Activated CD4-positive, alpha-beta memory T cell treated with anti-CD3 and anti-CD28 coated beads for 36 hours (primary cell): ENCODE measurements around the gene DGKG. TPM values are rescaled to one million over a fixed set of nuclear protein-coding genes. Genes with fewer than 3 reads are reported as not detected.

Source experiments
- CTCF ChIA-PET: fragments of 350-600 bp; sonication (Branson Sonifier 250); formaldehyde crosslinking; loops from one replicate; lab custom pipeline; 2021; ENCODE audit warnings: antibody characterized with exemption, inconsistent platforms; lab: Charles Lee
- POLR2A ChIA-PET: fragments of 350-600 bp; sonication (Branson Sonifier 250); formaldehyde crosslinking; loops from one replicate; lab custom pipeline; 2021; ENCODE audit warnings: antibody characterized with exemption; lab: Charles Lee
- DNase-seq: peaks from one replicate; pipeline ENCODE4 v3.0.0-alpha.2; 2020
- H3K27ac Mint-ChIP-seq: one replicate; pipeline ENCODE4 v1.8.0; 2021; ENCODE audit warnings: mixed read lengths
- H3K27me3 Mint-ChIP-seq: one replicate; pipeline ENCODE4 v1.8.0; 2021; ENCODE audit warnings: mixed read lengths
- H3K36me3 Mint-ChIP-seq: one replicate; pipeline ENCODE4 v1.8.0; 2021; ENCODE audit warnings: mixed read lengths
- H3K4me1 Mint-ChIP-seq: one replicate; pipeline ENCODE4 v1.8.0; 2021; ENCODE audit warnings: low read depth, mixed read lengths
- H3K4me3 Mint-ChIP-seq: one replicate; pipeline ENCODE4 v1.8.0; 2021; ENCODE audit warnings: mild to moderate bottlenecking, mixed read lengths
- H3K9me3 Mint-ChIP-seq: one replicate; pipeline ENCODE4 v1.8.0; 2021; ENCODE audit warnings: mixed read lengths
- intact Hi-C: fragments of 100-400 bp; cut with micrococcal nuclease; formaldehyde crosslinking; loops from one replicate; pipeline ENCODE4 v1.15.1; 2023
- total RNA-seq, 2 experiments: library from RNA; stranded (reverse); gene quantifications; one replicate each; pipeline ENCODE4 v1.2.3, GENCODE V29; 2021

DGKG gene
- total RNA-seq, 2 experiments from 2014 or later: 0.12 to 0.39 TPM

GRCh38 chr3:186187401-186188275, 174.4 kb downstream of the DGKG start:
- ChIA-PET CTCF (no interaction called here), POLR2A (no interaction called here)
- no peak for DNase-seq
- no peak overlapping the region for H3K4me3 Mint-ChIP-seq
- intact Hi-C loops: no loop called here
- H3K27ac Mint-ChIP-seq: no peak overlapping the region
- no peaks in the 10 kb centered on the region for H3K36me3 Mint-ChIP-seq
- H3K4me1 Mint-ChIP-seq: peaks cover 12% of the 10 kb centered on the region
- no peaks in the 10 kb centered on the region for H3K9me3 Mint-ChIP-seq
- H3K27me3 Mint-ChIP-seq: peaks cover 5% of the 10 kb centered on the region

DNA sequence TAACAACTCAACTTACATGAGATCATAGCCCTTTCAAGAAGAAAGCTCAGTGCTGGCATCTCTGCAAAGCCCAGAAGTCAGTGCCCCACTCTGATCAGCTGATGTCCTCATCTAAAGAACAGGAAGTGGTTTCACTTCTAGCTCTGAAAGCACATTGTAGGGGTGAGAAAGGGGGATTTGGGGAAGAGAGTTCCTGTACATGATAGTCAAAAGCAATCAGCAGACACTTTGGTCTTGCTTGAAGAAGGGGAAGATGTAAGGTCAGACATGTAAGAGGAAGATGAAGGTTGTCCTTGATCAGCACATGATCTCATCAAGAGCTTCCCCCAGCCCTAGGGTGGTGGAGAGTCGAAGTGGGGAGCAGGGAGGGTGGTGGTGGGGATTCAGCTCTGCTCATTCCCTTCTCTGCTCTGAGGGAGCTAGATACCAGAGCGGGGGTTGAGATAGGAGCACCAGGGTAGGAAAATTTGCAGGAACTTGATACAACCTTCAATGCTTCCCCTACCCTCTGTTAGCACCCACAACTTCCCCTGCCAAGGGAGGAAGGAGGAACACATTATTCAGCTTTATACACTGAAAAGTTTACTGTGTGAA, 176.7 kb downstream of the DGKG start:
- no peak overlapping the region for H3K4me3 Mint-ChIP-seq
- H3K4me1 Mint-ChIP-seq: peaks cover 12% of the 10 kb centered on the region
- peak; percentile 36 for DNase-seq
- H3K27ac Mint-ChIP-seq: no peak overlapping the region
- H3K9me3 Mint-ChIP-seq: no peaks in the 10 kb centered on the region
- intact Hi-C loops: no loop called here
- H3K27me3 Mint-ChIP-seq: peaks cover 2% of the 10 kb centered on the region
- POLR2A ChIA-PET: no interaction called here
- H3K36me3 Mint-ChIP-seq: no peaks in the 10 kb centered on the region
- CTCF ChIA-PET: interaction anchor here (0.5 kb wide), 1 partner anchor 243 kb away, joined by 3 read pairs; no protein-coding TSS in a partner anchor

GRCh38 chr3:186184021-186184420, 178.0 kb downstream of the DGKG start:
- no peak overlapping the region for H3K27ac Mint-ChIP-seq
- H3K4me1 Mint-ChIP-seq: peaks cover 12% of the 10 kb centered on the region
- no peaks in the 10 kb centered on the region for H3K36me3 Mint-ChIP-seq
- intact Hi-C loops: no loop called here
- CTCF ChIA-PET: interaction anchor here (0.9 kb wide), 1 partner anchor 433 kb away, joined by 5 read pairs; no protein-coding TSS in a partner anchor
- no peaks in the 10 kb centered on the region for H3K9me3 Mint-ChIP-seq
- H3K27me3 Mint-ChIP-seq: no peaks in the 10 kb centered on the region
- POLR2A ChIA-PET: no interaction called here
- DNase-seq: no peak
- no peak overlapping the region for H3K4me3 Mint-ChIP-seq

- DNase-seq: no peak
- CTCF ChIA-PET: no interaction called here
- Mint-ChIP-seq H3K36me3 (no peaks in the 10 kb centered on the region), H3K4me1 (peaks cover 12% of the 10 kb centered on the region), H3K27ac (no peak overlapping the region), H3K9me3 (no peaks in the 10 kb centered on the region), H3K27me3 (no peaks in the 10 kb centered on the region), H3K4me3 (no peak overlapping the region)
- intact Hi-C loops: no loop called here
- POLR2A ChIA-PET: no interaction called here
These were observed 179.2 kb downstream of the DGKG start for GRCh38 chr3:186182850-186183249.

DNA sequence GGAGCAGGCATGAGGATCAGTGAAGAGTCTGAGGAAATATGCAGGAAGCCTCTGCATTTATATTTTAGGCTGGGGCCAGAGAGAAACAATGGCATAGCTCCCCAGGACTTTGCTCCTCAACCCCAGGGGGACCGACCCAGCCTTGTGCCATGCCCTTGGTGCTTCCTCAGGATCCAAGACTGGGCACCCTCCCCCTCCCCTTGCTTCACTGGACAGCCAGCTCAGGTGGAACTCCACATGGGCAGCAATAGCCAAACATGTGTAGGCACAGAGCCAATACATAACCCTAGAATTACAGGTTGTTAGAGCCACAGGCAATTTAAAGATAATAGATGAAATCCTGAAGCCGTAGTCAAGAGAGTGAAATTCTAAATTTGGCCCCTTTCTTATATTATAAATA, 180.1 kb downstream of the DGKG start:
- ChIA-PET POLR2A (no interaction called here), CTCF (no interaction called here)
- H3K27ac Mint-ChIP-seq: no peak overlapping the region
- intact Hi-C loops: no loop called here
- H3K36me3 Mint-ChIP-seq: no peaks in the 10 kb centered on the region
- no peaks in the 10 kb centered on the region for H3K27me3 Mint-ChIP-seq
- H3K4me1 Mint-ChIP-seq: peaks cover 12% of the 10 kb centered on the region
- no peak overlapping the region for H3K4me3 Mint-ChIP-seq
- no peak for DNase-seq
- H3K9me3 Mint-ChIP-seq: no peaks in the 10 kb centered on the region

DNA sequence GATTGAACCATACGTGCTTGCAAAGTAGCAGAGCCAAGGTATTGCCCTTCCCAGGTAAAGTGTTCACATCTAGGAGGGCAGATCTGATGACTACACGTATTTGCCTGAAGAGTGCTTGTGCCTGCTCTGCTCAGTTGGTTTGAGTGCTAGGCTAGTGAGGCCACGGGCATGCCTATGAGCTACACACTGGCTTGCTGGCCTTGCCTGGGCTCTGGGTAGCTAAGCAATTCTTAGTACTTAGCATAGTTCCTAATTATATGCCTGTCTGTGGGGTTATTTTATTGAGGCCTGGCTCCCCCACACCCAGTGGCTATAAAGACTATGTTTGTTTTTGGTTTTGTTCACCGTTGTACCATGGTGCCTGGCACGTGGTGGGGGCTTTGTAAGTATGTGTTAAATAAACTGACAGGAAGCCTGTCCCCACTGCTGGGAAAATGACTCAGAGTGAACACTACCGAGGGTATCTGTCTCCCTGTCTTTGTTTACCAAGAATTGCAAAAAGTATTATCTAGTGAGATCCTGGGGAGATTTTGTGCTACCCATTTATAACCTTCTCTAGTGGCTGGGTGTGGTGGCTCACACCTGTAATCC, 181.0 kb downstream of the DGKG start:
- no peak for DNase-seq
- Mint-ChIP-seq H3K36me3 (no peaks in the 10 kb centered on the region), H3K9me3 (no peaks in the 10 kb centered on the region), H3K27ac (no peak overlapping the region), H3K4me3 (no peak overlapping the region), H3K27me3 (no peaks in the 10 kb centered on the region), H3K4me1 (peaks cover 11% of the 10 kb centered on the region)
- ChIA-PET CTCF (no interaction called here), POLR2A (no interaction called here)
- intact Hi-C loops: no loop called here

DNA sequence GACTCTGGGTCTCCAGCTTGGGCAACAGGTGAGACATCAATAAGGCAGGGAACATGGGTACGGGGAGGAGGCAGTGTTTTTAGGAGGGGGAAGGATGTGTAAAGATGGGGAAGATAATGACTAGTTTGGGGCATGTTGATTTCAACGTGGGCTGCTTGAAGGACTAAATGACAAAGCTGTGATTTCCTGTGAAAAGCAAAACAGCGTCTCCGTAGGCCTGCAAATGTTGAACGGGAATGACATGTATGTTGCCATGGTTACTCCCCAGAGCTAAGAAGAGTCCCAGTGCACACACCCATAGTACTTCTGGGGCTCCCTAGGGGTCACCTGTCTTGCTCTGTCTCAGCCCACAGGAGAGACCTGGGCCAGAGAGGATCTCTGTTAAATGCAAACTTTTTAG, 181.9 kb downstream of the DGKG start:
- Mint-ChIP-seq H3K9me3 (no peaks in the 10 kb centered on the region), H3K27me3 (peaks cover 4% of the 10 kb centered on the region), H3K36me3 (no peaks in the 10 kb centered on the region), H3K4me1 (peaks cover 7% of the 10 kb centered on the region), H3K27ac (no peak overlapping the region), H3K4me3 (no peak overlapping the region)
- CTCF ChIA-PET: no interaction called here
- POLR2A ChIA-PET: no interaction called here
- intact Hi-C loops: no loop called here
- DNase-seq: no peak

DNA sequence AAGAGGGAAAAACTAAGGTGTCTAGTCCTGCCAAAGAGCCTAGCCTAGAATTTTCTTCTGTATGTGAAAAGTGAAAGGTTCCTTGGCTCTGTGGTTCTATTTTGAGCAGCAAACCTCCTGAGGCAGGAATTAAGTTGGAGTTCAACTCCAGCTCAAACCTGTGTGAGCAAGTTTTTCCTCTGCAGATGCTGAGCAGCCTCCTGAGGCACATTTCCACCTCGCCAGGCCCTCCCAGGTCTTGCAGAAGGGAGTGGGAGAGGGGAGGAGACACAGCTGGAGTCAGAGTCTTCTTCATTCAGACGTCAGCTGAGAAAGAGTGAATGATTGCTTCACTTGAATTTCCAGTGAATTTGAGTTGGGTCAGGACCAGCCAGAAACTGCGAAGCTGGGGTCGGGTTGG, 183.6 kb downstream of the DGKG start:
- H3K36me3 Mint-ChIP-seq: no peaks in the 10 kb centered on the region
- ChIA-PET POLR2A (no interaction called here), CTCF (no interaction called here)
- intact Hi-C loops: no loop called here
- H3K4me3 Mint-ChIP-seq: no peak overlapping the region
- no peak for DNase-seq
- H3K4me1 Mint-ChIP-seq: no peaks in the 10 kb centered on the region
- no peaks in the 10 kb centered on the region for H3K9me3 Mint-ChIP-seq
- H3K27me3 Mint-ChIP-seq: peaks cover 4% of the 10 kb centered on the region
- no peak overlapping the region for H3K27ac Mint-ChIP-seq

GRCh38 chr3:186176373-186176990, 185.6 kb downstream of the DGKG start:
- ChIA-PET CTCF (no interaction called here), POLR2A (no interaction called here)
- intact Hi-C loops: no loop called here
- H3K36me3 Mint-ChIP-seq: no peaks in the 10 kb centered on the region
- H3K27ac Mint-ChIP-seq: no peak overlapping the region
- H3K4me1 Mint-ChIP-seq: no peaks in the 10 kb centered on the region
- H3K27me3 Mint-ChIP-seq: peaks cover 4% of the 10 kb centered on the region
- no peak overlapping the region for H3K4me3 Mint-ChIP-seq
- no peak for DNase-seq
- no peaks in the 10 kb centered on the region for H3K9me3 Mint-ChIP-seq

GRCh38 chr3:186173224-186173815, 188.7 kb downstream of the DGKG start:
- no peak for DNase-seq
- Mint-ChIP-seq H3K27ac (no peak overlapping the region), H3K9me3 (no peaks in the 10 kb centered on the region), H3K27me3 (peaks cover 4% of the 10 kb centered on the region), H3K4me1 (no peaks in the 10 kb centered on the region), H3K36me3 (no peaks in the 10 kb centered on the region), H3K4me3 (no peak overlapping the region)
- intact Hi-C loops: no loop called here
- ChIA-PET POLR2A (no interaction called here), CTCF (no interaction called here)

GRCh38 chr3:186172353-186172752, 189.7 kb downstream of the DGKG start:
- H3K27me3 Mint-ChIP-seq: peaks cover 9% of the 10 kb centered on the region
- no peaks in the 10 kb centered on the region for H3K4me1 Mint-ChIP-seq
- no peaks in the 10 kb centered on the region for H3K36me3 Mint-ChIP-seq
- no peak for DNase-seq
- H3K4me3 Mint-ChIP-seq: no peak overlapping the region
- POLR2A ChIA-PET: no interaction called here
- no peaks in the 10 kb centered on the region for H3K9me3 Mint-ChIP-seq
- CTCF ChIA-PET: no interaction called here
- no peak overlapping the region for H3K27ac Mint-ChIP-seq
- intact Hi-C loops: no loop called here

DNA sequence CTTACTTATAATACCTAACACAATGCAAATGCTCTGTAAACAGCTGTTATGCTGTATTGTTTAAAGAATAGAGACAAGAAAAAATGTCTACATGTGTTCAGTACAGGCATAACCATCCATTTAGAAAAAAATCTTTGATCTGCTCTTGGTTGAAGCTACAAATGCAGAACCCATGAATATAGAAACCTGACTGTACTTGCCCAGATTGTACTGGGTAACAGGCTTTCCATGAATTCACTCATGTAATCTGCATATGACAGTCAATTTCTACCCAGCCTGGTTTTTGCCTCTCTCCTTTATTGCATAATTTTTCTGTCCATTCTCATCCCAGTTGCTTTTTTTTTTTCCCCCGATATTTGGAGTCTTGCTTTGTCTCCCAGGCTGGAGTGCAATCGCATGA, 190.5 kb downstream of the DGKG start:
- intact Hi-C loops: no loop called here
- H3K27me3 Mint-ChIP-seq: peaks cover 11% of the 10 kb centered on the region
- H3K27ac Mint-ChIP-seq: no peak overlapping the region
- ChIA-PET POLR2A (no interaction called here), CTCF (no interaction called here)
- H3K4me3 Mint-ChIP-seq: no peak overlapping the region
- no peak for DNase-seq
- no peaks in the 10 kb centered on the region for H3K4me1 Mint-ChIP-seq
- H3K36me3 Mint-ChIP-seq: no peaks in the 10 kb centered on the region
- H3K9me3 Mint-ChIP-seq: no peaks in the 10 kb centered on the region
